GM12873 (cell line): ENCODE measurements around the gene FOXO1.

Experiments
- CTCF ChIP-seq: IDR thresholded peaks from 2 replicates; pipeline ENCODE4 v1.5.1; 2012; ENCODE audit warnings: low read depth, mild to moderate bottlenecking, moderate library complexity, low read length, control low read depth; ENCODE audit not compliant: insufficient read depth; ENCODE audit errors: missing control alignments

FOXO1 gene

DNA sequence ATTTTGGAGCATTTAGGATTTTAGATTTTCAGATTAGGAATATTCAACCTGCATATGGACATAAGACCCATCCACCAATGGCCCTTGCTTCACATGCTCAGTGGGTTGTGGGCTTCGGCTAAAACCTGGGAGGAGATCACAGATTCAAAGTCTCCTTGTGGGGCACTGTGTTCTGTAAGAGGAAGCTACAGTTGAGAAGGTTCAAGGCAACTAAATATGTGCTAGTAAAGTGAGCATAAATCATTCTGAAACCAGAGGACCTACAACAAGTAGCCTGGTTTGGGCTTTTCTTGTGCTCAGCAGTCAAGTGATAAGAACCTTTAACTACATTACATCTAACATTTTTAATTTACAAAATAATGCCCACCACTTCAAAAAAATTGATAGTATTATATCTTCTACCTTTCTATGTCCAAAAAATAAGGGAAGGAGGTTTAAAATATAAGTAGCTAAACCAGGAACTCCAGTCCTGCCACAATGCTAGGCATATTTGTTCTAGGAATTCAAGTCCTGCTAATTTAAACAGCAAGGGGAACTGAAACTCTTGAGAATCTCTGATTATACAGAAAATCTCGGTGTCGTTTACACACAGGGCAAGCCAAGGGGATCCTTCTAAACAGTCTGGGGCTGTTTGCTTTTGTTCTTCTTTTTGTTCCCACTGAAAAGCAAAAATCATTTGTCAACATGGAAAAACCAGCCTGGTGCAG, 36.6 kb downstream of the FOXO1 start:
- TF ChIP-seq CTCF = no peak

- no peak for TF ChIP-seq CTCF
Observed at GRCh38 chr13:40626977-40627376, 39.5 kb downstream of the FOXO1 start.

DNA sequence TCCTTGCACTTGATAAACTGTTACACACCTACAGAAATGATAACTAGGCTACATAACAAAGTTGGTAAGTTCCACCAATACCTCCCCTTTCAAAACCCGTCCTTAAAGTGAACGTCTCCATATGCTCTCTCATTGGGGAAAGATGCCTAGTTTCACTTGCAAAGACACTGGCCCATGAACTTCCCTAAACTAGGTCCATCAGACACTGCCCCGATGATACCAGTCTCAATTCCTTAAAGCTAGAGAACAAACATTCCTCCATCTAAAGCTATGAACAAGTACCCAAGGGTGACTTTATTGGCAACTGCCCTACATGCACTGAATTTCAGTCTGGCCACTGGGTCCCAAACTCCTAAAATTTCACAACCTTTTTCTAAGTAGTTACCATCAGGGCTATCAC, 39.9 kb downstream of the FOXO1 start:
- no peak for TF ChIP-seq CTCF

DNA sequence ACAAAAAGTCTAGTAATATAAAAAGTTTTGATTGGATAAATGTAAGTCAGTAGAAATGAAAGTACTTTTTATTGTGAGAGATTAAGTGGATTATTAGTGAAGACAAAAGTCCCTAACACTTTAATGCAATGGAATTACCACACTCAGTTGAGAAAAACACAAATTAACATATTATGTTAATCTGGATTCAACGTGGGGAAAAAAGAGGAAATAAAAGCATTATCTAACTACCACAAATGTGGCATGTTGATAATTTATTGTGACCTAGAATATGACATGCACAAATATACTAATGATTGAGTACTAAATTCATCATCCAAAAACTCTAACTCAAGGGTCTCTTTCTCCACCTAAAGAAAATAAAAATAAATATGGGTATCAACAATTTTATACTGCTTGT, 41.5 kb downstream of the FOXO1 start:
- TF ChIP-seq CTCF = no peak

GRCh38 chr13:40624383-40624782, 42.1 kb downstream of the FOXO1 start:
- TF ChIP-seq CTCF = no peak

DNA sequence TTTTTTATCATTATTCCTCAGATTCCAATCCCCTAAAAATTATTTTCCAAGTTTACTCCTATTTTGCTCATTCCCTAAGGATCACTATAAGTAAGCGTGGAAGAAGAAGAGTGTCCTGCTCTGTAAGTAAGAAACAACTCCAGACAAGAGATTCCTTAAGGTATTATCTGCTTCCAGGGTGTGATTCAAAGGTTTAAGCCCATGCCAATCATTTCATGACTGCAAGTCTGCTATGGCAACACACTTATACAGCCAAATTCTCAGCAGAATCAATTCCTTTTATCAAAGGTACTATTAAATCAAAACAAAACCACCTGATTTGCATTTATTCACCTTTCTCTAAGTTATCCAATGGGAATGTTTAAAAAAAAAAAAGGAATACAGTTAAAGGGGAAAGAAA, 43.7 kb downstream of the FOXO1 start:
- no peak for TF ChIP-seq CTCF

GRCh38 chr13:40622246-40622645, 44.2 kb downstream of the FOXO1 start:
- TF ChIP-seq CTCF = no peak
